SK-N-SH (cell line): Measurements from ENCODE around the gene ASB9. TPM values are rescaled to one million over a fixed set of nuclear protein-coding genes. Genes with fewer than 3 reads are reported as not detected.

ENCODE experiments used
- CTCF ChIA-PET: fragments of 300-600, 350-600 bp; formaldehyde crosslinking; extraction: SDS; loops from one replicate; lab custom pipeline; 2021; lab: Yijun Ruan, JAX
- POLR2A ChIA-PET: fragments of 350-600 bp; sonication (Branson Sonifier 250); formaldehyde crosslinking; extraction: SDS; loops from one replicate; lab custom pipeline; 2020; ENCODE audit warnings: antibody characterized with exemption, inconsistent platforms; lab: Yijun Ruan, JAX
- DNase-seq: peaks from one replicate; pipeline ENCODE4 v3.0.0; 2012
- H2AFZ ChIP-seq: fragments of 200-600 bp; sonication (generic); 2 replicates; pipeline ENCODE4 v1.8.1; 2016; ENCODE audit warnings: antibody characterized with exemption, mild to moderate bottlenecking, low read depth
- H3F3A ChIP-seq: fragments of 200-600 bp; sonication (generic); replicated peaks from 2 replicates; pipeline ENCODE3; 2016; ENCODE audit warnings: antibody characterized with exemption, mild to moderate bottlenecking; ENCODE audit not compliant: insufficient read depth
- H3K27ac ChIP-seq, 2 experiments: fragments of 200-500 bp in 1 of 2; fragments of 200-600 bp in 1 of 2; sonication (Bioruptor generic) in 1 of 2; sonication (generic), shearing (Covaris generic) in 1 of 2; 2 replicates each; pipeline versions ENCODE4 v1.5.1 to v1.6.1; 2014 to 2016; ENCODE audit warnings: low read depth in 2 of 2, inconsistent platforms in 1 of 2, low read length in 1 of 2, mild to moderate bottlenecking in 1 of 2, mixed read lengths in 1 of 2
- H3K27me3 ChIP-seq: fragments of 200-600 bp; sonication (generic), shearing (Covaris generic); 2 replicates; pipeline ENCODE4 v1.6.1; 2016; ENCODE audit warnings: mixed run types; ENCODE audit not compliant: insufficient read depth
- H3K36me3 ChIP-seq, 2 experiments: fragments of 200-500 bp in 1 of 2; fragments of 200-600 bp in 1 of 2; sonication (Bioruptor generic) in 1 of 2; sonication (generic) in 1 of 2; replicated peaks in 1 of 2; 2 replicates each; pipeline versions ENCODE3 to v1.5.1; 2014 to 2016; ENCODE audit warnings: low read length in 1 of 2, mild to moderate bottlenecking in 1 of 2; ENCODE audit not compliant: insufficient read depth in 2 of 2, control insufficient read depth in 1 of 2
- H3K4me1 ChIP-seq, 2 experiments: fragments of 200-500 bp in 1 of 2; fragments of 200-600 bp in 1 of 2; sonication (Bioruptor generic) in 1 of 2; sonication (generic), shearing (Covaris generic) in 1 of 2; 2 replicates each; pipeline versions ENCODE4 v1.5.1 to v1.6.1; 2014 to 2016; ENCODE audit warnings: low read depth in 1 of 2, low read length in 1 of 2, mixed run types in 1 of 2; ENCODE audit not compliant: insufficient read depth in 2 of 2, control insufficient read depth in 1 of 2
- H3K4me2 ChIP-seq: fragments of 200-600 bp; sonication (generic), shearing (Covaris generic); 2 replicates; pipeline ENCODE4 v1.6.1; 2017; ENCODE audit warnings: mixed run types
- H3K4me3 ChIP-seq, 2 experiments: fragments of 200-500 bp in 1 of 2; fragments of 200-600 bp in 1 of 2; sonication (Bioruptor generic) in 1 of 2; sonication (generic), shearing (Covaris generic) in 1 of 2; 2 replicates each; pipeline versions ENCODE4 v1.5.1 to v1.8.1; 2014 to 2016; ENCODE audit warnings: low read depth in 2 of 2, inconsistent platforms in 1 of 2, low read length in 1 of 2, mild to moderate bottlenecking in 1 of 2, mixed read lengths in 1 of 2, moderate library complexity in 1 of 2
- H3K79me2 ChIP-seq: fragments of 200-600 bp; sonication (generic); 2 replicates; pipeline ENCODE4 v1.8.1; 2017; ENCODE audit warnings: mild to moderate bottlenecking; ENCODE audit not compliant: insufficient read depth
- H3K9ac ChIP-seq: fragments of 200-600 bp; sonication (generic); 2 replicates; pipeline ENCODE4 v1.6.1; 2017; ENCODE audit warnings: mixed run types
- H3K9me2 ChIP-seq: fragments of 200-600 bp; sonication (generic); 2 replicates; pipeline ENCODE4 v1.6.1; 2017; ENCODE audit warnings: mixed run types
- H3K9me3 ChIP-seq: fragments of 200-600 bp; sonication (generic); 2 replicates; pipeline ENCODE4 v1.6.1; 2017; ENCODE audit warnings: mixed run types, mild to moderate bottlenecking, moderate library complexity
- H4K20me1 ChIP-seq: fragments of 200-600 bp; sonication (generic); 2 replicates; pipeline ENCODE4 v1.6.1; 2017; ENCODE audit warnings: mild to moderate bottlenecking, mixed run types; ENCODE audit not compliant: insufficient read depth
- ELF1 ChIP-seq: IDR thresholded peaks from 2 replicates; pipeline ENCODE4 v1.4.0; 2012
- FOXJ3 ChIP-seq: sonication (generic); formaldehyde crosslinking; IDR thresholded peaks from 2 replicates; pipeline ENCODE4 v1.5.1; 2020; ENCODE audit warnings: mild to moderate bottlenecking, missing genetic modification reagents
- GATA2 ChIP-seq: sonication (generic); formaldehyde crosslinking; IDR thresholded peaks from 2 replicates; pipeline ENCODE4 v1.5.0; 2020; ENCODE audit warnings: mild to moderate bottlenecking, missing genetic modification reagents
- MEF2A ChIP-seq: IDR thresholded peaks from 2 replicates; pipeline ENCODE4 v1.4.0; 2012; ENCODE audit warnings: low read depth, borderline replicate concordance
- MXI1 ChIP-seq: IDR thresholded peaks from 2 replicates; pipeline ENCODE4 v1.6.1; 2012; ENCODE audit warnings: mild to moderate bottlenecking, low read depth, low read length, improper control_type of control experiment
- NFIC ChIP-seq: IDR thresholded peaks from 2 replicates; pipeline ENCODE4 v1.4.0; 2012; ENCODE audit warnings: borderline replicate concordance
- RAD21 ChIP-seq: IDR thresholded peaks from 2 replicates; pipeline ENCODE4 v1.6.1; 2012; ENCODE audit warnings: mild to moderate bottlenecking, low read length
- REST ChIP-seq: IDR thresholded peaks from 2 replicates; pipeline ENCODE4 v1.6.1; 2012; ENCODE audit warnings: mild to moderate bottlenecking, low read depth, low read length, moderate library complexity
- RXRA ChIP-seq: IDR thresholded peaks from 2 replicates; pipeline ENCODE4 v1.4.0; 2012; ENCODE audit warnings: low read depth, mild to moderate bottlenecking, borderline replicate concordance
- SMC3 ChIP-seq: IDR thresholded peaks from 2 replicates; pipeline ENCODE4 v1.6.1; 2012; ENCODE audit warnings: low read depth, low read length, improper control_type of control experiment
- TEAD4 ChIP-seq: IDR thresholded peaks from 2 replicates; pipeline ENCODE4 v1.4.0; 2012; ENCODE audit warnings: mild to moderate bottlenecking, borderline replicate concordance; ENCODE audit not compliant: insufficient read depth
- ZBTB33 ChIP-seq: IDR thresholded peaks from 2 replicates; pipeline ENCODE4 v1.4.0; 2012; ENCODE audit warnings: low read depth, borderline replicate concordance
- WGBS: methylation state at CpG from one replicate; pipeline ENCODE4 v1.1.6; 2017; ENCODE audit warnings: low lambda C conversion rate; 5-methylcytosine and 5-hydroxymethylcytosine counted together
- polyA plus RNA-seq, 3 experiments: library from polyadenylated mRNA; depleted of rRNA; stranded (reverse); fragments of >200 nt; gene quantifications; 2 replicates each; pipeline ENCODE4 v1.2.3, GENCODE V29; 2012

The ASB9 gene
- polyA plus RNA-seq, 1 of the 3 experiments (the other 2 are of a cell fraction), result 2.5 TPM

GRCh38 chrX:15207994-15208393 is 61.9 kb downstream of the ASB9 start (continued):
- no peak for TF ChIP-seq RXRA
- no peak for TF ChIP-seq ELF1
- TF ChIP-seq ZBTB33, result no peak
- TF ChIP-seq NFIC, result no peak
- no peak for TF ChIP-seq SMC3
- no peak for TF ChIP-seq MEF2A
- no peak for TF ChIP-seq GATA2 (CRISPR knock-in tag)

GRCh38 chrX:15207384-15207783 is 62.5 kb downstream of the ASB9 start:
- POLR2A ChIA-PET, result no interaction called here
- H2AFZ ChIP-seq, result no peak overlapping the region
- no peak for DNase-seq

More at GRCh38 chrX:15207384-15207783, 62.5 kb downstream of the ASB9 start:
- Histone ChIP-seq H3K9me2 (no peaks in the 10 kb centered on the region), H3K4me1 (no peaks in the 10 kb centered on the region), H3K9me3 (no peaks in the 10 kb centered on the region), H3F3A (no peaks in the 10 kb centered on the region), H3K4me3 (no peak overlapping the region), H3K27me3 (no peaks in the 10 kb centered on the region), H3K27ac (no peak overlapping the region), H3K4me2 (no peak overlapping the region), H3K36me3 (no peaks in the 10 kb centered on the region), H3K9ac (no peak overlapping the region), H4K20me1 (no peaks in the 10 kb centered on the region), H3K79me2 (no peaks in the 10 kb centered on the region)
- 25% methylated on average over 1 of the region's 1 CpG for WGBS
- CTCF ChIA-PET, result no interaction called here
- TF ChIP-seq TEAD4 (no peak), FOXJ3 (no peak), MXI1 (no peak), REST (no peak), ELF1 (no peak), MEF2A (no peak), RAD21 (no peak)
